K562 (cell line): Measurements from ENCODE around the gene FGFRL1. TPM values are rescaled to one million over a fixed set of nuclear protein-coding genes. Genes with fewer than 3 reads are reported as not detected.

ENCODE experiments used
- DMBX1 ChIP-seq: fragments of 250-450 bp; sonication (Bioruptor Pico); IDR thresholded peaks from 2 replicates; pipeline ENCODE4 v1.8.0; 2022; ENCODE audit warnings: inconsistent platforms, mild to moderate bottlenecking, moderate library complexity, borderline replicate concordance
- JUND ChIP-seq, 2 experiments: IDR thresholded peaks; 2 replicates in 1 of 2; 3 replicates in 1 of 2; pipeline ENCODE4 v1.6.1; 2011; ENCODE audit warnings: borderline replicate concordance in 2 of 2, low read depth in 2 of 2, low read length in 2 of 2, improper control_type of control experiment in 1 of 2, missing biosample characterization in 1 of 2, missing genetic modification characterization in 1 of 2, missing genetic modification reagents in 1 of 2
- MAFF ChIP-seq: IDR thresholded peaks from 2 replicates; pipeline ENCODE4 v1.6.1; 2012; ENCODE audit warnings: low read length, improper control_type of control experiment
- NFE2L1 ChIP-seq: fragments of 450-650 bp; IDR thresholded peaks from 2 replicates; pipeline ENCODE4 v1.6.1; 2016; ENCODE audit warnings: missing genetic modification characterization, low read depth, mild to moderate bottlenecking, missing compliant biosample characterization, moderate library complexity, borderline replicate concordance
- OTX1 ChIP-seq: fragments of 450-650 bp; formaldehyde crosslinking; IDR thresholded peaks from 2 replicates; pipeline ENCODE4 v1.4.0; 2022; ENCODE audit warnings: mild to moderate bottlenecking
- POLR2G ChIP-seq: fragments of 200-400 bp; formaldehyde crosslinking; IDR thresholded peaks from 2 replicates; pipeline ENCODE4 v1.6.1; 2017; ENCODE audit warnings: low read depth, mild to moderate bottlenecking, antibody characterized with exemption, low read length, moderate library complexity
- RFX5 ChIP-seq: IDR thresholded peaks from 2 replicates; pipeline ENCODE4 v1.6.1; 2011; ENCODE audit warnings: low read depth, mild to moderate bottlenecking, improper control_type of control experiment, low read length
- WHSC1 ChIP-seq: IDR thresholded peaks from one replicate; pipeline ENCODE4 v1.6.1; 2012; ENCODE audit warnings: low read length, control low read depth, inconsistent platforms
- ZNF717 ChIP-seq: fragments of 250-450 bp; sonication (Bioruptor Pico); IDR thresholded peaks from 2 replicates; pipeline ENCODE4 v1.5.0; 2021
- polyA plus RNA-seq, 8 experiments: library from polyadenylated mRNA; depleted of rRNA in 4 of 8; stranded (reverse) in 5 of 8; unstranded in 3 of 8; fragments of >200 nt; fragmentation: Nextera tagmentation in 2 of 8; fragmentation: Illumina TruSeq in 1 of 8; extraction: Ambion mirVana in 2 of 8; extraction: Trizol in 1 of 8; gene quantifications; 2 replicates each; pipeline versions ENCODE4 v1.2.1 to v1.2.3, GENCODE V29; 2011 to 2014; ENCODE audit warnings: inconsistent platforms in 1 of 8, missing spikeins in 1 of 8
- total RNA-seq, 7 experiments: library from RNA; depleted of rRNA in 6 of 7; stranded (reverse); fragments of >200 nt in 6 of 7; fragmentation: Illumina TruSeq in 2 of 7; extraction: Trizol in 2 of 7; gene quantifications; 2 replicates each; pipeline versions ENCODE4 v1.2.1 to v1.2.3, GENCODE V29; 2011 to 2021; ENCODE audit warnings: low replicate concordance in 1 of 7
- TF ChIP-seq, protein P1 (sequence below): fragments of 450-650 bp; IDR thresholded peaks from 2 replicates; pipeline ENCODE4 v1.6.1; 2016; ENCODE audit warnings: mild to moderate bottlenecking, moderate library complexity
- TF ChIP-seq, protein P2 (sequence below): sonication (generic); formaldehyde crosslinking; IDR thresholded peaks from 2 replicates; pipeline ENCODE4 v1.8.0; 2022; ENCODE audit warnings: mild to moderate bottlenecking, missing genetic modification reagents
- TF ChIP-seq, protein P3 (sequence below): fragments of 200-800 bp; sonication (Bioruptor generic); IDR thresholded peaks from 2 replicates; pipeline ENCODE4 v1.6.1; 2017; ENCODE audit warnings: missing genetic modification characterization, missing compliant biosample characterization

The FGFRL1 gene
- total and polyA plus RNA-seq, 9 of the 15 experiments (the other 6 are each of a cell fraction or from before 2014, with no cell fraction given): 0.34 to 49.9 (median 14.6) TPM

DNA sequence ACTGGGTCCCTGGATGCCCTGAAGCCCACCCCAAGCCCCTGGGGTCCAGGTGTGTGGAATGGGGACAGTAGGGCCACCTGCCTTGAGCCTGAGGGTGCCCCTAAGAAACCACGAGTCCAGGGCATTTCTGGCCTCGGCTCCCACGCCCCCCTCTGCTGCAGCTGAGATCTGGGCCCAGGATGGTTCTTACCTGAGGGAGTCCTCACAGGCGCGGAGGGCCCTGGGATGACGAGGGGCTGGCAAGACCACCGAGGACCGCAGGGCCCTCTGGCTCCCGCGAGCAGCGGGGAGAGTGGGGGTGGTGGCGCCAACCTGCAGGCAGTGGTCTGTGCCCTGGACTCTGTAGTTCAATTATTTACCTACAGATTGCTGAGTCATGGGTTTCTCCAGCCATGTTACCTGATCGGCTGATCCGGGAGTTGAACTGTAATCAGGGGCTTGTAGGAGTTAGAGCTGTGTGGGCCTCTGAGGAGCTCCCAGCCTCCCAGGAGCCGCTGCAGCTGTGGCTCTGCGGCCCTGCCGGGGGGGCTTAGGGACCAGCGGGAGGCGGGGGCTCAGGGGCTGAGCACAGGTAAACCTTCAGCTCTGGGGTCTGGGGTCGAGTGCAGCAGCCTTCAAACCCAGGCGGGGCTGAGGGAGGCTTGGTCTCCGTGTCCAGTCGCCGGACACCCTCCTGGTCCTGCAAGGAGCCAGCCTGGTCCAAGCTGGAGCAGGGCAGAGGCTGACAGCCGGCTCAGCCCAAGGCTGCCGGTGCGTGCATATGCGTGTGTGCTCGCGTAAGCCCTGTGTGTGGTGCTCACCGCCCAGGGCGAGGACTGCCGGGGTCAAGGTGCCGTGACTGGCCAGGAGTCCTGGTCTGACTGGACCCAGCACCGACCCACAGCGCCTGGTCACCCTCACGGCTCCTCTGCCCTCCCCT, 18.1 kb upstream of the FGFRL1 start, which contains the start of gene SLC26A1 (continued):
- TF ChIP-seq, protein P1, sequence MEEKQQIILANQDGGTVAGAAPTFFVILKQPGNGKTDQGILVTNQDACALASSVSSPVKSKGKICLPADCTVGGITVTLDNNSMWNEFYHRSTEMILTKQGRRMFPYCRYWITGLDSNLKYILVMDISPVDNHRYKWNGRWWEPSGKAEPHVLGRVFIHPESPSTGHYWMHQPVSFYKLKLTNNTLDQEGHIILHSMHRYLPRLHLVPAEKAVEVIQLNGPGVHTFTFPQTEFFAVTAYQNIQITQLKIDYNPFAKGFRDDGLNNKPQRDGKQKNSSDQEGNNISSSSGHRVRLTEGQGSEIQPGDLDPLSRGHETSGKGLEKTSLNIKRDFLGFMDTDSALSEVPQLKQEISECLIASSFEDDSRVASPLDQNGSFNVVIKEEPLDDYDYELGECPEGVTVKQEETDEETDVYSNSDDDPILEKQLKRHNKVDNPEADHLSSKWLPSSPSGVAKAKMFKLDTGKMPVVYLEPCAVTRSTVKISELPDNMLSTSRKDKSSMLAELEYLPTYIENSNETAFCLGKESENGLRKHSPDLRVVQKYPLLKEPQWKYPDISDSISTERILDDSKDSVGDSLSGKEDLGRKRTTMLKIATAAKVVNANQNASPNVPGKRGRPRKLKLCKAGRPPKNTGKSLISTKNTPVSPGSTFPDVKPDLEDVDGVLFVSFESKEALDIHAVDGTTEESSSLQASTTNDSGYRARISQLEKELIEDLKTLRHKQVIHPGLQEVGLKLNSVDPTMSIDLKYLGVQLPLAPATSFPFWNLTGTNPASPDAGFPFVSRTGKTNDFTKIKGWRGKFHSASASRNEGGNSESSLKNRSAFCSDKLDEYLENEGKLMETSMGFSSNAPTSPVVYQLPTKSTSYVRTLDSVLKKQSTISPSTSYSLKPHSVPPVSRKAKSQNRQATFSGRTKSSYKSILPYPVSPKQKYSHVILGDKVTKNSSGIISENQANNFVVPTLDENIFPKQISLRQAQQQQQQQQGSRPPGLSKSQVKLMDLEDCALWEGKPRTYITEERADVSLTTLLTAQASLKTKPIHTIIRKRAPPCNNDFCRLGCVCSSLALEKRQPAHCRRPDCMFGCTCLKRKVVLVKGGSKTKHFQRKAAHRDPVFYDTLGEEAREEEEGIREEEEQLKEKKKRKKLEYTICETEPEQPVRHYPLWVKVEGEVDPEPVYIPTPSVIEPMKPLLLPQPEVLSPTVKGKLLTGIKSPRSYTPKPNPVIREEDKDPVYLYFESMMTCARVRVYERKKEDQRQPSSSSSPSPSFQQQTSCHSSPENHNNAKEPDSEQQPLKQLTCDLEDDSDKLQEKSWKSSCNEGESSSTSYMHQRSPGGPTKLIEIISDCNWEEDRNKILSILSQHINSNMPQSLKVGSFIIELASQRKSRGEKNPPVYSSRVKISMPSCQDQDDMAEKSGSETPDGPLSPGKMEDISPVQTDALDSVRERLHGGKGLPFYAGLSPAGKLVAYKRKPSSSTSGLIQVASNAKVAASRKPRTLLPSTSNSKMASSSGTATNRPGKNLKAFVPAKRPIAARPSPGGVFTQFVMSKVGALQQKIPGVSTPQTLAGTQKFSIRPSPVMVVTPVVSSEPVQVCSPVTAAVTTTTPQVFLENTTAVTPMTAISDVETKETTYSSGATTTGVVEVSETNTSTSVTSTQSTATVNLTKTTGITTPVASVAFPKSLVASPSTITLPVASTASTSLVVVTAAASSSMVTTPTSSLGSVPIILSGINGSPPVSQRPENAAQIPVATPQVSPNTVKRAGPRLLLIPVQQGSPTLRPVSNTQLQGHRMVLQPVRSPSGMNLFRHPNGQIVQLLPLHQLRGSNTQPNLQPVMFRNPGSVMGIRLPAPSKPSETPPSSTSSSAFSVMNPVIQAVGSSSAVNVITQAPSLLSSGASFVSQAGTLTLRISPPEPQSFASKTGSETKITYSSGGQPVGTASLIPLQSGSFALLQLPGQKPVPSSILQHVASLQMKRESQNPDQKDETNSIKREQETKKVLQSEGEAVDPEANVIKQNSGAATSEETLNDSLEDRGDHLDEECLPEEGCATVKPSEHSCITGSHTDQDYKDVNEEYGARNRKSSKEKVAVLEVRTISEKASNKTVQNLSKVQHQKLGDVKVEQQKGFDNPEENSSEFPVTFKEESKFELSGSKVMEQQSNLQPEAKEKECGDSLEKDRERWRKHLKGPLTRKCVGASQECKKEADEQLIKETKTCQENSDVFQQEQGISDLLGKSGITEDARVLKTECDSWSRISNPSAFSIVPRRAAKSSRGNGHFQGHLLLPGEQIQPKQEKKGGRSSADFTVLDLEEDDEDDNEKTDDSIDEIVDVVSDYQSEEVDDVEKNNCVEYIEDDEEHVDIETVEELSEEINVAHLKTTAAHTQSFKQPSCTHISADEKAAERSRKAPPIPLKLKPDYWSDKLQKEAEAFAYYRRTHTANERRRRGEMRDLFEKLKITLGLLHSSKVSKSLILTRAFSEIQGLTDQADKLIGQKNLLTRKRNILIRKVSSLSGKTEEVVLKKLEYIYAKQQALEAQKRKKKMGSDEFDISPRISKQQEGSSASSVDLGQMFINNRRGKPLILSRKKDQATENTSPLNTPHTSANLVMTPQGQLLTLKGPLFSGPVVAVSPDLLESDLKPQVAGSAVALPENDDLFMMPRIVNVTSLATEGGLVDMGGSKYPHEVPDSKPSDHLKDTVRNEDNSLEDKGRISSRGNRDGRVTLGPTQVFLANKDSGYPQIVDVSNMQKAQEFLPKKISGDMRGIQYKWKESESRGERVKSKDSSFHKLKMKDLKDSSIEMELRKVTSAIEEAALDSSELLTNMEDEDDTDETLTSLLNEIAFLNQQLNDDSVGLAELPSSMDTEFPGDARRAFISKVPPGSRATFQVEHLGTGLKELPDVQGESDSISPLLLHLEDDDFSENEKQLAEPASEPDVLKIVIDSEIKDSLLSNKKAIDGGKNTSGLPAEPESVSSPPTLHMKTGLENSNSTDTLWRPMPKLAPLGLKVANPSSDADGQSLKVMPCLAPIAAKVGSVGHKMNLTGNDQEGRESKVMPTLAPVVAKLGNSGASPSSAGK: peak; percentile 42; the same call in 1 of the 2 replicates
- TF ChIP-seq JUND (IDR thresholded peaks at IDR 0.05; ENCODE audit: borderline replicate concordance, low read depth, low read length) (0 out of 2 replicates have a peak, but pooled peaks have one; percentile 19), JUND (tag; IDR thresholded peaks at IDR 0.05; ENCODE audit: borderline replicate concordance, low read depth, low read length) (no peak; the same call in 2 of the 3 replicates), NFE2L1 (tag) (peak; percentile 68; the same call in 1 of the 2 replicates), OTX1 (CRISPR knock-in tag) (no peak), RFX5 (no peak), MAFF (peak; percentile 92), DMBX1 (0 out of 2 replicates have a peak, but pooled peaks have one; percentile 37), WHSC1 (peak; percentile 82), POLR2G (peak; percentile 73), ZNF717 (CRISPR knock-in tag) (no peak)
- TF ChIP-seq, protein P2, sequence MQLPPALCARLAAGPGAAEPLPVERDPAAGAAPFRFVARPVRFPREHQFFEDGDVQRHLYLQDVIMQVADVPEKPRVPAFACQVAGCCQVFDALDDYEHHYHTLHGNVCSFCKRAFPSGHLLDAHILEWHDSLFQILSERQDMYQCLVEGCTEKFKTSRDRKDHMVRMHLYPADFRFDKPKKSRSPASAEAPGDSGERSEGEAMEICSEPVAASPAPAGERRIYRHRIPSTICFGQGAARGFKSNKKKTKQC (CRISPR knock-in tag): 0 out of 2 replicates have a peak, but pooled peaks have one; percentile 33
- TF ChIP-seq, protein P3, sequence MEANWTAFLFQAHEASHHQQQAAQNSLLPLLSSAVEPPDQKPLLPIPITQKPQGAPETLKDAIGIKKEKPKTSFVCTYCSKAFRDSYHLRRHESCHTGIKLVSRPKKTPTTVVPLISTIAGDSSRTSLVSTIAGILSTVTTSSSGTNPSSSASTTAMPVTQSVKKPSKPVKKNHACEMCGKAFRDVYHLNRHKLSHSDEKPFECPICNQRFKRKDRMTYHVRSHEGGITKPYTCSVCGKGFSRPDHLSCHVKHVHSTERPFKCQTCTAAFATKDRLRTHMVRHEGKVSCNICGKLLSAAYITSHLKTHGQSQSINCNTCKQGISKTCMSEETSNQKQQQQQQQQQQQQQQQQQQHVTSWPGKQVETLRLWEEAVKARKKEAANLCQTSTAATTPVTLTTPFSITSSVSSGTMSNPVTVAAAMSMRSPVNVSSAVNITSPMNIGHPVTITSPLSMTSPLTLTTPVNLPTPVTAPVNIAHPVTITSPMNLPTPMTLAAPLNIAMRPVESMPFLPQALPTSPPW (CRISPR knock-in tag): peak; percentile 62
